HG03460 (cell line): ENCODE measurements around the gene ZPLD1.

Experiments used
- ATAC-seq: cut with Tn5 transposase; IDR thresholded peaks from one replicate; pipeline ENCODE4 v1.9.1; 2021; ENCODE audit not compliant: unreplicated experiment

The ZPLD1 gene

DNA sequence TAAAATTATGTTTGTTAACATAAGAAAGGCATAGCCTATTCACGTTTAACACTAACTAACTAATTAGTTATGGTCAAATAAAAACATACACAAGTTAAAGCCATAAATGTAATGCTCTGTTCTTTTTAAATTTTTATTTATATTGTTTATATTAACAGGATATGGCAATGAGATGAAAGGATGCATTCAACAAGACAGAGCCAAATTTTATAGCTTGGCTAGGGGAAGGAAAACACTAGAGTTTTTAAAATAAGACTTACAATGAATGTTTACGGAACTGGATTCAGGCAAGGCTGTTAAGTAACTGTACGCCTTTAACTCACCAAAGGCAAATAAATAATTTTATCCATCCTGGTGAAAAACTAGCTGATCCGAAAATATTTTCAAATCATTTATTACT is 86.4 kb downstream of the ZPLD1 start:
- no peak for ATAC-seq

DNA sequence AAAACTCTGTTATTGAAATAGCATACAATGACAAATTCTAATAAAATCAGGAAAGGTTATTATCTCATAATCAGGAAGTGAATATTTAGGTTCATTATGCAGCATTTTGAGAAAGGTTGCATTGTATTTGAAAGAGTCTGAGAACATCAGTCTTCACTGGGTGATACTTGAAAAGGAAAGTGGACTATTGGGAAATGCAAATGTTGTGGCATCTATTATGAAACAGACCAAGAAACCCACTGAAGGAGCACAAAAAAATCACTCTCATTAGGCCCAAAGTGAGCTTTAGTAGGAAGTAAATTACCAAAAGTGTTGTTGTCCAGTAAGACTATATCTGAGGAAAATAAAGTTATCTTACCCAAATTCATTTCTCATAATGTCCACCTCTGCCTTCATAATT is 90.8 kb downstream of the ZPLD1 start:
- peak; percentile 81 for ATAC-seq

DNA sequence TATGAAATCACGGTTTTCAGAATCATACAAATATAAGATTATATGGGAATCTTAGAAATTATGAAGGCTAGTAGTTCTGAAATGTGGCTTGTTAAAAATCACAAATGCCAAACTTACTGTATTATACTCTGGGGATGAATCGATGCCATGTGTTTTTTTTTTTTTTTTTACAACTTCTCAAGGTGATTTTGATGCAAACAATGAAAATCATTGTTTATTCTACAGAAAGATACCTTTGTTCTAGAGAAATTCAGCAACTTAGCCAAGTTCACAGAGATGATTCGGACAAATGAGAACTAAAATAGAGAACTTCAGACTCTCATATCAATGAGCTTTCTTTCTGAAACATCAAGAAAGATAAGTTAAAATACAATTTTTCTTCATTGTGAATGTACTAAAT is 92.0 kb downstream of the ZPLD1 start:
- ATAC-seq, result no peak

DNA sequence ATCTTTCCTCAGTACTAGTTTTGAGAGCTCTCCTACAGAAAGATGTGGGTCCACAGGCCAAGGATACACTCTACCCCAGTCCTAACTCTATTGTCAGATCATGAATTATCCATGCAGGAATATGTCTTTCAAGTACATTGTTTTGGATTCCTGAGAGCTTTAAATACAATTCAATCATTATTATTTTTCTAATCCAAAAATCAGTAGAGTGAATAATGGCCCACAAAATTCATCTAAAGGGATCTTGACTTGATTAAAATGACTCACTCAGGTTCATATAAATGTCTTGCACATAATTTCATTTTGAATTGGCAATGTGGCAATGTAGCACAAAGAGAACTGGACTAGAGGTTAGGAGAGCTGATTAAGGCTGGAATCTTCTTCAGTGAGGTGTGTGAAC is 93.9 kb downstream of the ZPLD1 start:
- ATAC-seq, result no peak
